A549 (cell line): ENCODE results near the gene CFAP58. TPM values are rescaled to one million over a fixed set of nuclear protein-coding genes. Genes with fewer than 3 reads are reported as not detected.

ENCODE experiments used
- ATAC-seq, 2 experiments: fragments of 200-7000 bp in 1 of 2; fragments of >200 bp in 1 of 2; cut with Nextera tagmentation in 1 of 2; cut with Tn5 transposase in 1 of 2; 3 replicates each; pipeline versions ENCODE4 v1.8.0 to v1.9.1; 2018 to 2020; ENCODE audit warnings: mild to moderate bottlenecking in 1 of 2, moderate library complexity in 1 of 2
- CTCF ChIA-PET: fragments of 300-600 bp; sonication (Branson Sonifier 250); formaldehyde crosslinking; extraction: SDS; loops from one replicate; lab custom pipeline; 2021; ENCODE audit warnings: antibody characterized with exemption, inconsistent platforms; lab: Yijun Ruan, JAX
- POLR2A ChIA-PET: fragments of 350-600 bp; formaldehyde crosslinking; extraction: SDS; loops from one replicate; lab custom pipeline; 2021; ENCODE audit warnings: antibody characterized with exemption, inconsistent platforms; lab: Yijun Ruan, JAX
- DNase-seq, 2 experiments: peaks; one replicate each; pipeline versions ENCODE4 v3.0.0 to v3.0.0-alpha.2; 2011 to 2016; ENCODE audit warnings: low read depth in 1 of 2, low spot score in 1 of 2
- FAIRE-seq: peaks from 2 replicates; lab custom pipeline; 2011; peaks lifted over from hg19 to GRCh38; lab: Jason Lieb, UNC
- H3K27ac ChIP-seq, 2 experiments: fragments of >200 bp; sonication (Bioruptor Twin); formaldehyde crosslinking; 3 replicates each; pipeline ENCODE4 v1.5.1; 2016 to 2017
- H3K4me1 ChIP-seq: fragments of >200 bp; sonication (Bioruptor Twin); formaldehyde crosslinking; 3 replicates; pipeline ENCODE4 v1.6.1; 2016
- H3K4me2 ChIP-seq: fragments of >200 bp; sonication (Bioruptor Twin); formaldehyde crosslinking; 3 replicates; pipeline ENCODE4 v1.6.1; 2016
- H3K4me3 ChIP-seq: fragments of >200 bp; sonication (Bioruptor Twin); formaldehyde crosslinking; 3 replicates; pipeline ENCODE4 v1.5.1; 2016
- H3K9me3 ChIP-seq: fragments of >200 bp; sonication (Bioruptor Twin); formaldehyde crosslinking; 3 replicates; pipeline ENCODE4 v1.6.1; 2016
- BHLHE40 ChIP-seq: IDR thresholded peaks from 2 replicates; pipeline ENCODE4 v1.6.1; 2012; ENCODE audit warnings: low read depth, low read length, inconsistent platforms
- CBX2 ChIP-seq: fragments of 200-600 bp; sonication (generic); IDR thresholded peaks from 2 replicates; pipeline ENCODE4 v1.6.1; 2016; ENCODE audit warnings: low read depth, mild to moderate bottlenecking, borderline replicate concordance
- CHD2 ChIP-seq: fragments of 150-350 bp; IDR thresholded peaks from 2 replicates; pipeline ENCODE4 v1.6.1; 2014; ENCODE audit warnings: low read length; ENCODE audit not compliant: partially characterized antibody
- CHD4 ChIP-seq: fragments of 200-600 bp; sonication (generic); IDR thresholded peaks from 2 replicates; pipeline ENCODE4 v1.6.1; 2016; ENCODE audit warnings: antibody characterized with exemption, mild to moderate bottlenecking, borderline replicate concordance
- EP300 ChIP-seq, 2 experiments: fragments of >200 bp; sonication (Bioruptor Twin); formaldehyde crosslinking; IDR thresholded peaks; 2 replicates in 1 of 2; 3 replicates in 1 of 2; pipeline ENCODE4 v1.6.1; 2016 to 2017
- ESRRA ChIP-seq: fragments of 150-350 bp; IDR thresholded peaks from 2 replicates; pipeline ENCODE4 v1.6.1; 2014; ENCODE audit warnings: mild to moderate bottlenecking, low read length, borderline replicate concordance
- FOSB ChIP-seq: fragments of 250-450 bp; sonication (Bioruptor Pico); IDR thresholded peaks from 2 replicates; pipeline ENCODE4 v1.5.0; 2020; ENCODE audit warnings: mild to moderate bottlenecking, moderate library complexity
- FOXS1 ChIP-seq: fragments of 250-450 bp; sonication (Bioruptor Pico); IDR thresholded peaks from 2 replicates; pipeline ENCODE4 v1.5.0; 2020; ENCODE audit warnings: mild to moderate bottlenecking, moderate library complexity
- HOXA7 ChIP-seq: fragments of 250-450 bp; sonication (Bioruptor Pico); IDR thresholded peaks from 2 replicates; pipeline ENCODE4 v1.5.0; 2020; ENCODE audit warnings: mild to moderate bottlenecking, moderate library complexity
- HOXB5 ChIP-seq: fragments of 250-450 bp; sonication (Bioruptor Pico); IDR thresholded peaks from 2 replicates; pipeline ENCODE4 v1.5.0; 2020; ENCODE audit warnings: mild to moderate bottlenecking, moderate library complexity
- JUN ChIP-seq, 2 experiments: fragments of >200 bp; sonication (Bioruptor Twin); formaldehyde crosslinking; IDR thresholded peaks; 2 replicates in 1 of 2; 3 replicates in 1 of 2; pipeline ENCODE4 v1.6.1; 2016 to 2017
- KDM1A ChIP-seq: fragments of 200-600 bp; sonication (generic); IDR thresholded peaks from 2 replicates; pipeline ENCODE4 v1.6.1; 2016; ENCODE audit warnings: low read depth, mild to moderate bottlenecking
- KDM5A ChIP-seq: fragments of 200-600 bp; sonication (generic); IDR thresholded peaks from 2 replicates; pipeline ENCODE4 v1.6.1; 2016; ENCODE audit warnings: antibody characterized with exemption, mild to moderate bottlenecking
- MYC ChIP-seq: IDR thresholded peaks from 2 replicates; pipeline ENCODE4 v1.6.1; 2012; ENCODE audit warnings: mild to moderate bottlenecking, inconsistent platforms, low read length, improper control_type of control experiment, borderline replicate concordance
- NFE2L2 ChIP-seq: fragments of 150-350 bp; conservative IDR thresholded peaks from 2 replicates; pipeline ENCODE4 v1.6.1; 2014; ENCODE audit warnings: low read length
- NPAS2 ChIP-seq: fragments of 250-450 bp; sonication (Bioruptor Pico); IDR thresholded peaks from 2 replicates; pipeline ENCODE4 v1.8.0; 2022; ENCODE audit warnings: mild to moderate bottlenecking, moderate library complexity, borderline replicate concordance
- NR3C1 ChIP-seq: fragments of >200 bp; sonication (Bioruptor Twin); formaldehyde crosslinking; IDR thresholded peaks from 3 replicates; pipeline ENCODE4 v1.6.1; 2017
- PHF8 ChIP-seq: fragments of 200-600 bp; sonication (generic); IDR thresholded peaks from 2 replicates; pipeline ENCODE4 v1.6.1; 2016; ENCODE audit warnings: low read depth, mild to moderate bottlenecking, antibody characterized with exemption, moderate library complexity, borderline replicate concordance
- POLR2A ChIP-seq: IDR thresholded peaks from 2 replicates; pipeline ENCODE4 v1.6.1; 2012; ENCODE audit warnings: mild to moderate bottlenecking, low read length
- POLR2AphosphoS2 ChIP-seq: conservative IDR thresholded peaks from 2 replicates; pipeline ENCODE4 v1.6.1; 2012; ENCODE audit warnings: low read length, improper control_type of control experiment, inconsistent platforms
- RAD21 ChIP-seq, 2 experiments: fragments of >200 bp in 1 of 2; sonication (Bioruptor Twin) in 1 of 2; formaldehyde crosslinking in 1 of 2; IDR thresholded peaks in 1 of 2; conservative IDR thresholded peaks in 1 of 2; 2 replicates in 1 of 2; 3 replicates in 1 of 2; pipeline ENCODE4 v1.6.1; 2012 to 2018; ENCODE audit warnings: inconsistent platforms in 1 of 2
- RARB ChIP-seq: fragments of 250-450 bp; sonication (Bioruptor Pico); IDR thresholded peaks from 2 replicates; pipeline ENCODE4 v1.8.0; 2021; ENCODE audit warnings: mild to moderate bottlenecking, moderate library complexity
- RCOR1 ChIP-seq: fragments of 150-350 bp; IDR thresholded peaks from 2 replicates; pipeline ENCODE4 v1.6.1; 2014; ENCODE audit warnings: antibody characterized with exemption, low read length, low read depth
- RFX5 ChIP-seq: fragments of 450-650 bp; IDR thresholded peaks from 2 replicates; pipeline ENCODE4 v1.7.1; 2014; ENCODE audit warnings: antibody characterized with exemption, mild to moderate bottlenecking, moderate library complexity
- RNF2 ChIP-seq: fragments of 200-600 bp; sonication (generic); IDR thresholded peaks from 2 replicates; pipeline ENCODE4 v1.6.1; 2016; ENCODE audit warnings: low read depth, mild to moderate bottlenecking, antibody characterized with exemption, moderate library complexity, borderline replicate concordance
- SMC3 ChIP-seq: fragments of >200 bp; sonication (Bioruptor Twin); formaldehyde crosslinking; IDR thresholded peaks from 3 replicates; pipeline ENCODE4 v1.6.1; 2018; ENCODE audit warnings: inconsistent platforms
- SREBF2 ChIP-seq: fragments of 450-650 bp; IDR thresholded peaks from 2 replicates; pipeline ENCODE4 v1.6.1; 2014; ENCODE audit warnings: mild to moderate bottlenecking, moderate library complexity
- TFCP2L1 ChIP-seq: fragments of 250-450 bp; sonication (Bioruptor Pico); IDR thresholded peaks from 2 replicates; pipeline ENCODE4 v1.5.0; 2021; ENCODE audit warnings: mild to moderate bottlenecking
- ZNF302 ChIP-seq: fragments of 250-450 bp; sonication (Bioruptor Pico); IDR thresholded peaks from 2 replicates; pipeline ENCODE4 v1.9.0; 2021; ENCODE audit warnings: inconsistent platforms, mild to moderate bottlenecking, moderate library complexity
- ZSCAN20 ChIP-seq: fragments of 250-450 bp; sonication (Bioruptor Pico); IDR thresholded peaks from 2 replicates; pipeline ENCODE4 v1.8.0; 2022; ENCODE audit warnings: mild to moderate bottlenecking, moderate library complexity
- WGBS: methylation state at CpG from one replicate; pipeline ENCODE4 v1.1.6; 2017; ENCODE audit errors: missing lambda C conversion rate; 5-methylcytosine and 5-hydroxymethylcytosine counted together
- polyA plus RNA-seq, 4 experiments: library from polyadenylated mRNA; depleted of rRNA in 3 of 4; stranded (reverse); fragments of >200 nt; fragmentation: RNase III in 1 of 4; extraction: RNeasy Plus Mini Kit Qiagen cat#74134 plus additional on column Dnase treatment in 1 of 4; gene quantifications; 2 replicates in 3 of 4; 3 replicates in 1 of 4; pipeline ENCODE4 v1.2.3, GENCODE V29; 2011 to 2017
- TF ChIP-seq, protein P1 (sequence below): fragments of 150-350 bp; IDR thresholded peaks from 2 replicates; pipeline ENCODE4 v1.6.1; 2014; ENCODE audit warnings: low read depth, mild to moderate bottlenecking, low read length
- TF ChIP-seq, protein P2 (sequence below): IDR thresholded peaks from 2 replicates; pipeline ENCODE4 v1.6.1; 2012; ENCODE audit warnings: low read depth, borderline replicate concordance
- TF ChIP-seq, protein P3 (sequence below): fragments of 450-650 bp; IDR thresholded peaks from 2 replicates; pipeline ENCODE4 v1.6.1; 2014; ENCODE audit warnings: antibody characterized with exemption

The CFAP58 gene
- polyA plus RNA-seq, 2 of the 4 experiments (the other 2 are of a cell fraction): 0.22 to 0.25 TPM

DNA sequence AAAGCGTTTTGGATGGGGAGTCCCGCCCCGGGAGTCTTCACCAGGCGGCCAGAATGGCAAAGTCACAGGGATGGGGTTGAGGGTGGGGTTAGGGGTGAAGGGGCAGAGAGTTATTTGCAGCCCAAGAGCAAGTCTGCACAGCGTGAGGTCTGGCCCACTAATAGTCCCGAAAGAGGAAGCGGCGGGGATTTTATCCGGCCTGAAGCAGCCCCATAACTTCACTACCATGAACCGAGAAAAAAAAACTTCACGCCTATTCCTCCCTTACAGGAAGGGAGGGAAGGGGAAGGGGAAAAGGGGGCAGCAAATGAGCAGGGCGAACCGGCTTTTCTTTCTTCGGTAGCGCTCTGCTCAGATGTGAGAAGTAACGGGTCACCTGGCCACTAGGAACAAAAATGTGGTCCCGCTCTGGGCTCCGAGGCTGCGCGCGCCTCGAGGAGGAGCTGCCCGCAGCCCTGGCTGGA is 16.1 kb upstream of the CFAP58 start:
- Histone ChIP-seq H3K4me2 (peak overlapping the region; percentile 88), H3K4me3 (peak overlapping the region; percentile 67), H3K4me1 (peaks cover 46% of the 10 kb centered on the region), H3K27ac (peak overlapping the region; percentile 85 to 93), H3K9me3 (no peaks in the 10 kb centered on the region)
- ChIA-PET POLR2A (interaction anchor here (1.1 to 2.5 kb wide), 10 partner anchors 8 to 216 kb away, joined by 3 to 17 read pairs (median 7); partner anchors contain the start of genes CFAP58, GSTO2 and SFR1), CTCF (interaction anchor here (0.8 to 7.4 kb wide), 11 partner anchors 10 to 579 kb away, joined by 3 to 67 read pairs (median 14); partner anchors contain the start of gene CFAP58)
- FAIRE-seq (no peak), ATAC-seq (peak; percentile 71 to 76), DNase-seq (peak; percentile 47 to 63)
- TF ChIP-seq KDM1A: no peak
- no peak for TF ChIP-seq NR3C1
- no peak for TF ChIP-seq RAD21 (conservative IDR thresholded peaks at IDR 0.05 in 1 of 2, IDR thresholded peaks at IDR 0.05 in 1 of 2)
- no peak for TF ChIP-seq RNF2
- TF ChIP-seq SMC3: no peak
- no peak for TF ChIP-seq KDM5A
- no peak for TF ChIP-seq TFCP2L1 (CRISPR knock-in tag)
- no peak for TF ChIP-seq NFE2L2
- no peak for TF ChIP-seq POLR2AphosphoS2
- no peak for TF ChIP-seq NPAS2 (CRISPR knock-in tag)
- no peak for TF ChIP-seq CHD2
- TF ChIP-seq PHF8: no peak
- TF ChIP-seq CBX2: no peak
- no peak for TF ChIP-seq RCOR1
- TF ChIP-seq, protein P1, sequence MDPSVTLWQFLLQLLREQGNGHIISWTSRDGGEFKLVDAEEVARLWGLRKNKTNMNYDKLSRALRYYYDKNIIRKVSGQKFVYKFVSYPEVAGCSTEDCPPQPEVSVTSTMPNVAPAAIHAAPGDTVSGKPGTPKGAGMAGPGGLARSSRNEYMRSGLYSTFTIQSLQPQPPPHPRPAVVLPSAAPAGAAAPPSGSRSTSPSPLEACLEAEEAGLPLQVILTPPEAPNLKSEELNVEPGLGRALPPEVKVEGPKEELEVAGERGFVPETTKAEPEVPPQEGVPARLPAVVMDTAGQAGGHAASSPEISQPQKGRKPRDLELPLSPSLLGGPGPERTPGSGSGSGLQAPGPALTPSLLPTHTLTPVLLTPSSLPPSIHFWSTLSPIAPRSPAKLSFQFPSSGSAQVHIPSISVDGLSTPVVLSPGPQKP: no peak
- TF ChIP-seq, protein P2, sequence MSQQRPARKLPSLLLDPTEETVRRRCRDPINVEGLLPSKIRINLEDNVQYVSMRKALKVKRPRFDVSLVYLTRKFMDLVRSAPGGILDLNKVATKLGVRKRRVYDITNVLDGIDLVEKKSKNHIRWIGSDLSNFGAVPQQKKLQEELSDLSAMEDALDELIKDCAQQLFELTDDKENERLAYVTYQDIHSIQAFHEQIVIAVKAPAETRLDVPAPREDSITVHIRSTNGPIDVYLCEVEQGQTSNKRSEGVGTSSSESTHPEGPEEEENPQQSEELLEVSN: no peak
- TF ChIP-seq JUN (IDR thresholded peaks at IDR 0.05): no peak
- WGBS: 3% methylated on average over 23 of the region's 23 CpGs

DNA sequence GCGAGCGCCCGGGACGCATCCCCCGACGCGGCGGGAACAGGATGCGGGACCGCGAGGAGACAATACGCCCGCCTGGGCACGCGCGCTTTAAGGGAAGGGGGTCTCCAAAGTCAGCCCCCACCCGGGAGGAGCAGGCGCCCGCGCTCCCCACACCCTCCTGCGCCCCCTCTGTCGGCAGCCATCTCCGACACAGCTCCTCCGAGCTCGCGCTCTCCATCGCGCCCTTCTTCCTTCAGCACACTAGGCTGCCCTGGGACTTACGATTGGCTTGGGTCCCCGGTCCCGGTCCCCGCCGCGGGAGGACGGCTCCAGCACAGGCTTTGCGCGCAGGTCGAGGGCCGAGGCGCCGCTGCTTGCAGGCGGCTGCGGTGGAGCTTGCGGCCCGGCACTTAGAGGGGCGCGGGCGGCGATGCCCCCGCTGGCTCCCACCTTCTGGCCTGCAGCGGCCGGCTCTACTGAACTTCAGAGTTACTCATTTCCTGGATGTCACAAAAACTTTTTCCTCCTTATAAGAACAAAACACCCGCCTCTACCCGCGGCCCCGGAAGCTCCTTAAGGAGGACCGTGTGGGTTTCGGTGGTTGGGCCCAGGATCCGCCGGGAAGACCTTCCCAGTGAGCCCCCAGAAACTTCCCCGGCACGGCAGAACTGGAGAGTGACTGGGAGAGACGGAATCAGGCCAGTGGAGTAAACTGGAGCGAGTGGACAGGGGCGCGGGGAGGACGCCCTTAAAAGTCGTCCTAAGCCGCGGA is 15.5 kb upstream of the CFAP58 start, which contains the start of gene ITPRIP:
Gene ITPRIP (minus strand): TSS at position 481 of the 751 bp plus-strand sequence. CDS start 22,414 bp downstream, outside the sequence.
- peak; percentile 78 to 81 for DNase-seq
- Histone ChIP-seq H3K4me3 (peak within 1 kb of the TSS; percentile 67), H3K4me2 (peak within 1 kb of the TSS; percentile 88), H3K27ac (peak within 1 kb of the TSS; percentile 85 to 93), H3K4me1 (peaks cover 40% of the 10 kb centered on the region), H3K9me3 (no peaks in the 10 kb centered on the region)
- ChIA-PET POLR2A (interaction anchor here (1.1 to 2.5 kb wide), 10 partner anchors 9 to 216 kb away, joined by 3 to 17 read pairs (median 7); partner anchors contain the start of genes CFAP58, GSTO2 and SFR1), CTCF (interaction anchor here (0.8 to 7.4 kb wide), 17 partner anchors 8 to 579 kb away, joined by 3 to 67 read pairs (median 8); partner anchors contain the start of gene CFAP58)
- under 1% methylated on average over 53 of the region's 70 CpGs for WGBS
- ATAC-seq: peak; percentile 84 to 87
- no peak for FAIRE-seq
- TF ChIP-seq JUN (IDR thresholded peaks at IDR 0.05) (peak in 1 of 2 experiments; percentile 56; a peak in 3 of 5 replicates), ESRRA (no peak), BHLHE40 (no peak), ZSCAN20 (CRISPR knock-in tag) (no peak), HOXA7 (no peak), NFE2L2 (no peak), EP300 (IDR thresholded peaks at IDR 0.05) (no peak), HOXB5 (CRISPR knock-in tag) (no peak), RFX5 (no peak), RCOR1 (no peak), SMC3 (0 out of 3 replicates have a peak, but pooled peaks have one; percentile 6), NPAS2 (CRISPR knock-in tag) (no peak), POLR2A (peak; percentile 58), FOXS1 (CRISPR knock-in tag) (no peak), FOSB (CRISPR knock-in tag) (no peak), RARB (CRISPR knock-in tag) (no peak), RAD21 (conservative IDR thresholded peaks at IDR 0.05 in 1 of 2, IDR thresholded peaks at IDR 0.05 in 1 of 2) (no peak), MYC (no peak), ZNF302 (CRISPR knock-in tag) (no peak), CHD2 (no peak), RNF2 (peak; percentile 68; the same call in 1 of the 2 replicates), CHD4 (no peak), SREBF2 (no peak)
- TF ChIP-seq, protein P2: no peak
- TF ChIP-seq, protein P3, sequence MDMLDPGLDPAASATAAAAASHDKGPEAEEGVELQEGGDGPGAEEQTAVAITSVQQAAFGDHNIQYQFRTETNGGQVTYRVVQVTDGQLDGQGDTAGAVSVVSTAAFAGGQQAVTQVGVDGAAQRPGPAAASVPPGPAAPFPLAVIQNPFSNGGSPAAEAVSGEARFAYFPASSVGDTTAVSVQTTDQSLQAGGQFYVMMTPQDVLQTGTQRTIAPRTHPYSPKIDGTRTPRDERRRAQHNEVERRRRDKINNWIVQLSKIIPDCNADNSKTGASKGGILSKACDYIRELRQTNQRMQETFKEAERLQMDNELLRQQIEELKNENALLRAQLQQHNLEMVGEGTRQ: no peak
